NCI-H524 treated with DMSO at 0.1 percent for 48 hours (cell line): ENCODE results near the gene KLF7.
A peak's percentile ranks its signal among the peaks of the same experiment; 100 is the strongest.

ENCODE experiments used
- DNase-seq: peaks from one replicate; lab custom pipeline; 2025; lab: John Stamatoyannopoulos, UW

KLF7 gene

GRCh38 chr2:207148020-207148419 is 17.7 kb downstream of the KLF7 start:
- no peak for DNase-seq

GRCh38 chr2:207144173-207144785 is 21.5 kb downstream of the KLF7 start:
- no peak for DNase-seq

- DNase-seq = no peak
Observed at GRCh38 chr2:207143215-207144172, 22.3 kb downstream of the KLF7 start.

- no peak for DNase-seq
Observed at GRCh38 chr2:207142461-207142860, 23.3 kb downstream of the KLF7 start.

- DNase-seq = no peak
Observed at GRCh38 chr2:207141386-207141785, 24.4 kb downstream of the KLF7 start.

- no peak for DNase-seq
Observed at GRCh38 chr2:207140265-207140664, 25.5 kb downstream of the KLF7 start.

GRCh38 chr2:207139552-207139951 is 26.2 kb downstream of the KLF7 start:
- DNase-seq = no peak

GRCh38 chr2:207138627-207139297 is 27.0 kb downstream of the KLF7 start:
- DNase-seq = no peak

GRCh38 chr2:207137596-207138337 is 28.0 kb downstream of the KLF7 start:
- DNase-seq = no peak

- DNase-seq = no peak
Observed at GRCh38 chr2:207136874-207137273, 28.9 kb downstream of the KLF7 start.

- no peak for DNase-seq
Observed at GRCh38 chr2:207135801-207136457, 29.8 kb downstream of the KLF7 start.

GRCh38 chr2:207135340-207135739 is 30.4 kb downstream of the KLF7 start:
- DNase-seq = no peak

- DNase-seq = peak; percentile 79
Observed at GRCh38 chr2:207133820-207134519, 31.8 kb downstream of the KLF7 start.

- peak; percentile 73 for DNase-seq
Observed at GRCh38 chr2:207133458-207133819, 32.3 kb downstream of the KLF7 start.

- DNase-seq = no peak
Observed at GRCh38 chr2:207132019-207132418, 33.7 kb downstream of the KLF7 start.

GRCh38 chr2:207131594-207131993 is 34.2 kb downstream of the KLF7 start:
- no peak for DNase-seq

GRCh38 chr2:207130958-207131521 is 34.7 kb downstream of the KLF7 start:
- DNase-seq = no peak

GRCh38 chr2:207129821-207130220 is 35.9 kb downstream of the KLF7 start:
- no peak for DNase-seq

- DNase-seq = no peak
Observed at GRCh38 chr2:207128867-207129266, 36.9 kb downstream of the KLF7 start.

- no peak for DNase-seq
Observed at GRCh38 chr2:207126724-207127308, 38.9 kb downstream of the KLF7 start.
